ENCODE results near the gene TBC1D22A. TPM values are rescaled to one million over a fixed set of nuclear protein-coding genes. Genes with fewer than 3 reads are reported as not detected.

The TBC1D22A gene
- total RNA-seq, 1 donor from 2014 or later: 28.9 TPM

GRCh38 chr22:46796566-46797195, 34.2 kb downstream of the TBC1D22A start:
- Mint-ChIP-seq H3K9me3 (ENCODE audit: unreplicated experiment) (no peaks in the 10 kb centered on the region), H3K27ac (ENCODE audit: unreplicated experiment) (no peak overlapping the region), H3K27me3 (ENCODE audit: unreplicated experiment) (no peaks in the 10 kb centered on the region), H3K36me3 (ENCODE audit: unreplicated experiment) (peaks cover 9% of the 10 kb centered on the region), H3K4me1 (ENCODE audit: unreplicated experiment) (peaks cover 29% of the 10 kb centered on the region), H3K4me3 (ENCODE audit: unreplicated experiment) (no peak overlapping the region)
- TF ChIP-seq CTCF (IDR thresholded peaks at IDR 0.05): no peak
- peak; percentile 81 for DNase-seq (ENCODE audit: extremely low spot score, unreplicated experiment)

- Mint-ChIP-seq H3K27me3 (ENCODE audit: unreplicated experiment) (no peaks in the 10 kb centered on the region), H3K9me3 (ENCODE audit: unreplicated experiment) (no peaks in the 10 kb centered on the region), H3K4me3 (ENCODE audit: unreplicated experiment) (no peak overlapping the region), H3K4me1 (ENCODE audit: unreplicated experiment) (peaks cover 33% of the 10 kb centered on the region), H3K36me3 (ENCODE audit: unreplicated experiment) (peaks cover 15% of the 10 kb centered on the region), H3K27ac (ENCODE audit: unreplicated experiment) (no peak overlapping the region)
- peak; percentile 77 for DNase-seq (ENCODE audit: extremely low spot score, unreplicated experiment)
- peak; percentile 31 for TF ChIP-seq CTCF (IDR thresholded peaks at IDR 0.05)
Observed at GRCh38 chr22:46797355-46797754, 34.9 kb downstream of the TBC1D22A start.

GRCh38 chr22:46798041-46798365, 35.6 kb downstream of the TBC1D22A start:
- Mint-ChIP-seq H3K4me3 (ENCODE audit: unreplicated experiment) (no peak overlapping the region), H3K36me3 (ENCODE audit: unreplicated experiment) (peaks cover 16% of the 10 kb centered on the region), H3K4me1 (ENCODE audit: unreplicated experiment) (peaks cover 34% of the 10 kb centered on the region), H3K27ac (ENCODE audit: unreplicated experiment) (no peak overlapping the region), H3K27me3 (ENCODE audit: unreplicated experiment) (no peaks in the 10 kb centered on the region), H3K9me3 (ENCODE audit: unreplicated experiment) (no peaks in the 10 kb centered on the region)
- no peak for DNase-seq (ENCODE audit: extremely low spot score, unreplicated experiment)
- TF ChIP-seq CTCF (IDR thresholded peaks at IDR 0.05): no peak

- Mint-ChIP-seq H3K4me1 (ENCODE audit: unreplicated experiment) (peaks cover 34% of the 10 kb centered on the region), H3K4me3 (ENCODE audit: unreplicated experiment) (no peak overlapping the region), H3K36me3 (ENCODE audit: unreplicated experiment) (peaks cover 16% of the 10 kb centered on the region), H3K27me3 (ENCODE audit: unreplicated experiment) (no peaks in the 10 kb centered on the region), H3K9me3 (ENCODE audit: unreplicated experiment) (no peaks in the 10 kb centered on the region), H3K27ac (ENCODE audit: unreplicated experiment) (no peak overlapping the region)
- TF ChIP-seq CTCF (IDR thresholded peaks at IDR 0.05): peak; percentile 98
- peak; percentile 93 for DNase-seq (ENCODE audit: extremely low spot score, unreplicated experiment)
Observed at GRCh38 chr22:46798366-46799350, 36.2 kb downstream of the TBC1D22A start.

- Mint-ChIP-seq H3K4me1 (ENCODE audit: unreplicated experiment) (peaks cover 34% of the 10 kb centered on the region), H3K27me3 (ENCODE audit: unreplicated experiment) (no peaks in the 10 kb centered on the region), H3K36me3 (ENCODE audit: unreplicated experiment) (peaks cover 16% of the 10 kb centered on the region), H3K4me3 (ENCODE audit: unreplicated experiment) (no peak overlapping the region), H3K27ac (ENCODE audit: unreplicated experiment) (no peak overlapping the region), H3K9me3 (ENCODE audit: unreplicated experiment) (no peaks in the 10 kb centered on the region)
- no peak for TF ChIP-seq CTCF (IDR thresholded peaks at IDR 0.05)
- DNase-seq (ENCODE audit: extremely low spot score, unreplicated experiment): peak; percentile 48
Observed at GRCh38 chr22:46799626-46800025, 37.2 kb downstream of the TBC1D22A start.

All from osteocyte (in vitro differentiated cells).